GM12878 (cell line): ENCODE data around the gene LOXL3.

Experiments
- BHLHE40 ChIP-seq, 2 experiments: fragments of 450-650 bp in 1 of 2; IDR thresholded peaks; 2 replicates each; pipeline ENCODE4 v1.6.1; 2011 to 2017; ENCODE audit warnings: low read depth in 2 of 2, borderline replicate concordance in 1 of 2, improper control_type of control experiment in 1 of 2, low read length in 1 of 2, mild to moderate bottlenecking in 1 of 2
- CTCF ChIP-seq, 3 experiments: IDR thresholded peaks in 2 of 3; conservative IDR thresholded peaks in 1 of 3; 2 replicates each; pipeline ENCODE4 v1.5.1; 2011; ENCODE audit warnings: low read depth in 3 of 3, low read length in 3 of 3, mild to moderate bottlenecking in 3 of 3, control low read depth in 2 of 3, moderate library complexity in 2 of 3, inconsistent platforms in 1 of 3, mixed read lengths in 1 of 3; ENCODE audit not compliant: control insufficient read depth in 2 of 3, insufficient read depth in 1 of 3; ENCODE audit errors: extremely low read depth in 1 of 3
- MAX ChIP-seq: IDR thresholded peaks from 2 replicates; pipeline ENCODE4 v1.6.1; 2012; ENCODE audit warnings: low read depth, low read length, improper control_type of control experiment
- MTA3 ChIP-seq: IDR thresholded peaks from 2 replicates; pipeline ENCODE4 v1.6.1; 2012; ENCODE audit warnings: low read length, inconsistent platforms, borderline replicate concordance
- NFIC ChIP-seq: IDR thresholded peaks from 2 replicates; pipeline ENCODE4 v1.6.1; 2012; ENCODE audit warnings: low read depth, mild to moderate bottlenecking, inconsistent platforms, low read length, moderate library complexity
- POLR2A ChIP-seq: IDR thresholded peaks from 2 replicates; pipeline ENCODE4 v1.6.1; 2011; ENCODE audit warnings: low read depth, mild to moderate bottlenecking, low read length
- POLR2AphosphoS5 ChIP-seq: IDR thresholded peaks from 2 replicates; pipeline ENCODE4 v1.6.1; 2011; ENCODE audit warnings: mild to moderate bottlenecking, low read length, inconsistent platforms
- RCOR1 ChIP-seq: conservative IDR thresholded peaks from 2 replicates; pipeline ENCODE4 v1.6.1; 2012; ENCODE audit warnings: low read depth, low read length, improper control_type of control experiment
- REST ChIP-seq: IDR thresholded peaks from 2 replicates; pipeline ENCODE4 v1.6.1; 2012; ENCODE audit warnings: mild to moderate bottlenecking, low read depth, low read length
- SP1 ChIP-seq: IDR thresholded peaks from one replicate; pipeline ENCODE4 v1.6.1; 2011; ENCODE audit warnings: low read depth, low read length
- TAF1 ChIP-seq: IDR thresholded peaks from 2 replicates; pipeline ENCODE4 v1.6.1; 2011; ENCODE audit warnings: mild to moderate bottlenecking, low read depth, low read length, borderline replicate concordance
- YY1 ChIP-seq: IDR thresholded peaks from 2 replicates; pipeline ENCODE4 v1.6.1; 2011; ENCODE audit warnings: low read depth, mild to moderate bottlenecking, low read length
- TF ChIP-seq, protein P1 (sequence below): IDR thresholded peaks from 2 replicates; pipeline ENCODE4 v1.6.1; 2011; ENCODE audit warnings: low read depth, low read length, improper control_type of control experiment, borderline replicate concordance

DNA sequence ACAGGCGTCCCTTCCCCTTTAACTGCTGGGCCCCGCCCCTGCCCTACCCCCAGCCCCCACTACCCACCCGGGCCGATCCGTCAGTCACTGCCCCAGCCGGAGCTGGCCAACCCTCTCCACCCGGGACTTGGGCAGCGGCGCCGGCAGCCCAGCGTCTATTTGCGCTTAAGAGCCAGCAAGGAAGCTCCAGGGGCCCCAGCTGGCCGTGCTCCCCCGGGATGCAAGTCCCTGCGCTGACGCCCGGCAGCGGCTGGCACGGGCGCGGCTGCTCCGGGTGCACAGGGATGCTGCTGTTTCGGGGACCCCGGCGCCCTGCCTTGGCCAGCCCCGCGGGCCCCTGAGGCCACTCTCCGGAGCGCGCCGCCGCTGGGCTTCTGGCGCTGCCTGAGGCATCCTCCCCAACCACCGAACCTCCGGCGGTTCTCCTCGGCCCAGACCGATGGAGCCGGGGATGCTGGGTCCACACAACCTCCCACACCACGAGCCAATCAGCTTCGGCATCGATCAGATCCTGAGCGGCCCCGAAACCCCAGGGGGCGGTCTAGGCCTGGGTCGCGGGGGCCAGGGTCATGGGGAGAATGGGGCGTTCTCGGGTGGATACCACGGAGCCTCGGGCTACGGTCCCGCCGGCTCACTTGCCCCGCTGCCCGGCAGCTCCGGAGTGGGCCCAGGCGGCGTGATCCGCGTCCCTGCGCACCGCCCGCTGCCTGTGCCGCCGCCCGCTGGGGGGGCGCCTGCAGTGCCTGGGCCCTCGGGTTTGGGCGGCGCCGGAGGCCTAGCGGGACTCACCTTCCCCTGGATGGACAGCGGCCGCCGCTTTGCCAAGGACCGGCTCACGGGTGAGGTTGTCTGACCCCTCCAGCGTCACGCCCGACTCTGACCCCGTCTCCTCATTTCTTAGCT is 39.1 kb downstream of the LOXL3 start, which contains the start of gene TLX2:
- TF ChIP-seq NFIC (no peak), YY1 (no peak), SP1 (no peak), BHLHE40 (IDR thresholded peaks at IDR 0.05; ENCODE audit: borderline replicate concordance in 1 of 2, low read depth in 2 of 2, low read length in 1 of 2) (no peak), POLR2A (no peak), MAX (no peak), POLR2AphosphoS5 (no peak), CTCF (IDR thresholded peaks at IDR 0.05 in 2 of 3, conservative IDR thresholded peaks at IDR 0.05 in 1 of 3; ENCODE audit: control insufficient read depth in 2 of 3, extremely low read depth in 1 of 3, insufficient read depth in 1 of 3, low read depth in 3 of 3, low read length in 3 of 3) (no peak), RCOR1 (no peak), MTA3 (no peak), REST (no peak), TAF1 (no peak)
- TF ChIP-seq, protein P1, sequence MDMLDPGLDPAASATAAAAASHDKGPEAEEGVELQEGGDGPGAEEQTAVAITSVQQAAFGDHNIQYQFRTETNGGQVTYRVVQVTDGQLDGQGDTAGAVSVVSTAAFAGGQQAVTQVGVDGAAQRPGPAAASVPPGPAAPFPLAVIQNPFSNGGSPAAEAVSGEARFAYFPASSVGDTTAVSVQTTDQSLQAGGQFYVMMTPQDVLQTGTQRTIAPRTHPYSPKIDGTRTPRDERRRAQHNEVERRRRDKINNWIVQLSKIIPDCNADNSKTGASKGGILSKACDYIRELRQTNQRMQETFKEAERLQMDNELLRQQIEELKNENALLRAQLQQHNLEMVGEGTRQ = no peak
